GM21423 (cell line): ENCODE data around the gene TMEM232.

Experiments
- ATAC-seq: cut with Tn5 transposase; IDR thresholded peaks from one replicate; pipeline ENCODE4 v1.9.1; 2021; ENCODE audit warnings: mild to moderate bottlenecking, moderate library complexity; ENCODE audit not compliant: unreplicated experiment

Gene TMEM232

DNA sequence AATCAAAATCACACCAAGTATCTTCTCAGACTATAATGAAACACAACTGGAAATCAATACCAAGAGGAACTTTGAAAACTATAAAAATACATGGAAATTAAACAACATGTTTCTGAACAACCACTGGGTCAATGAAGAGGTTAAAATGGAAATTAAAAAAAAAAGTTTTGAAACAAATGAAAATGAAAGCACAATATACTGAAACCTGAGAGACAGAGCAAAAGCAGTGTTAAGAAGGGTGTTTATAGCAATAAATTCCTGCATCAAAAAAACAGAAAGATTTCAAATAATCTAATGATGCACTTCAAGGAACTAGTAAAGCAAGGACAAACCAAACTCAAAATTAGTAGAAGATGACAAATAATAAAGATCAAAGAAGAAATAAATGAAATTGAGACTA lies 92.0 kb downstream of the TMEM232 start:
- no peak for ATAC-seq

DNA sequence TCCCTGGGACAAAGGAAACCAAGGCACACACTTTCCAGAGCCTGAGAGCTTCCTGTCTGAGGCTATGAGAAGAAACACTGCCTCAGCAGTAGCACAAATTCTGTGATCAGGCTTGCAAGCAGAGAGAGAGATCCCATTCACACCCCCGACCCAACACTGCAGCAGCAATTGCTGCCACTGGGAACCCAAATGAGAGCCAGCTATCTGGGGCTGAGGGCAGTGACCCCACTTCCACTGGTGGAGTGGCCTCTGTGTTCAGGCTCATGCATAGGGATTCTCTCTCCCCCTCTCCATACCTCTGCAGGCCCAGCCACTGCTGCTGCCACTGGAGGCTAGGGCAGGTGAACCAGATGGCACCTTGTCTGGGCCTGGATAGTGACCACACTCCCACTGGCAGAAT lies 95.2 kb downstream of the TMEM232 start:
- no peak for ATAC-seq

- ATAC-seq, result no peak
These were observed 96.1 kb downstream of the TMEM232 start for GRCh38 chr5:110630350-110630749.

DNA sequence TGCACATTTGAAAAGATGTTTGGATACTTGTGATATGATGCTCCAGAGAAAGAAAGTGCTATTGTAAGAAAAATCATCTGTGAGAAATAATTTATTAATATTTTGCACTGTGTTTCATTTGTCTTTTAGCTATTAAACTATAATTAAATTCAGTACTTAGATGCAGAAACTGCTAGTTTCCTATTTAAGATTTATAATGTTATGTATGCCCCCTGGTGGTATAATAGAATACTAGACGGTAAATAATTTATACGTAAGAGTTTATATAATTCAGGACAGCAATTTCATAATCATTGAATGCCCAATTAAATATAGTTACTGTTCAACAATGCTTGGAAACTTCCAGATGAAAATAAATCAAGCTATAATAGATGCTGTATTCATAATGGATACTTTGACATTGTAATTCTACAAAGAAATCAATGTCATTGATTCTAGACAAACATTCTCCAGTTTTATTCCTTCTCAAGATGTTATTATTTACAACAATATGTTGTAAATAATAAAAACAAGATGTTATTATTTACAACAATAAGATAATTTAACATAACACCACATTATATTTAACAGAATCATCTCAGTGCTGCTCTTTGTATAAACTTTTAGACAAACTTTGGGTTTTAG lies 101.0 kb downstream of the TMEM232 start:
- no peak for ATAC-seq

- no peak for ATAC-seq
These were observed 102.6 kb downstream of the TMEM232 start for GRCh38 chr5:110623874-110624273.

- no peak for ATAC-seq
These were observed 107.5 kb downstream of the TMEM232 start for GRCh38 chr5:110618941-110619340.

DNA sequence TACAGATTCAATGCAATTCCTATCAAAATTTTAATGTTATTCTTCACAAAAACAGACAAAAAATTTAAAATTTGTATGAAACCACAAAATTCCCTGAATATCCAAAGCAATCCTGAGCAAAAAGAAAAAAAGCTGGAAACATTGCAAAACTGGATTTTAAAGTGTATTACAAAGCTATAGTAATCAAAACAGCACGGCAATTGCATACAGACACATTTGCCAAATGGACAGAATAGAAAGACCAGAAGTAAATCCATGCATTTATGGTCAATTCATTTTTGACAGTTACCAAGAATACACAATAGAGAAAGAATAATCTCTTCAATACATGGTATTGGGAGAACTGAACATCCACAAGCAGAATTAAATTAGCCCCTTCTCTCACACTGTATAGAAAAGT lies 110.5 kb downstream of the TMEM232 start:
- ATAC-seq, result no peak

- ATAC-seq, result no peak
These were observed 113.7 kb downstream of the TMEM232 start for GRCh38 chr5:110612794-110613247.

GRCh38 chr5:110611817-110612216 lies 114.7 kb downstream of the TMEM232 start:
- no peak for ATAC-seq

DNA sequence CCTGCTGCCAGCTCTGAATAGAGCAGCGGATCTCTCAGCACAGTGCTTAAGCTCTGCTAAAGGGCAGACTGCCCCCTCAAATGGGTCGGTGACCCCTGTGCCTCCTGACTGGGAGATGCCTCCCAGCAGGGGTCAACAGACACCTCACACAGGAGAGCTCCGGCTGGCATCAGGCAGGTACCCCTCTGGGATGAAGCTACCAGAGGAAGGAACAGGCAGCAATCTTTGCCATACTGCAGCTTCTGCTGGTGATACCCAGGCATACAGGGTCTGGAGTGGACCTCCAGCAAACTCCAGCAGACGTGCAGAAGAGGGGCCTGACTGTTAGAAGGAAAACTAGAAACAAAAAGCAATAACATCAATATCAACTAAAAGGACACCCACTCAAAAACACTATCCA lies 131.6 kb downstream of the TMEM232 start:
- ATAC-seq, result no peak

- peak; percentile 77 for ATAC-seq
These were observed 136.3 kb downstream of the TMEM232 start for GRCh38 chr5:110590187-110590586.

GRCh38 chr5:110588286-110588980 lies 138.0 kb downstream of the TMEM232 start:
- no peak for ATAC-seq

DNA sequence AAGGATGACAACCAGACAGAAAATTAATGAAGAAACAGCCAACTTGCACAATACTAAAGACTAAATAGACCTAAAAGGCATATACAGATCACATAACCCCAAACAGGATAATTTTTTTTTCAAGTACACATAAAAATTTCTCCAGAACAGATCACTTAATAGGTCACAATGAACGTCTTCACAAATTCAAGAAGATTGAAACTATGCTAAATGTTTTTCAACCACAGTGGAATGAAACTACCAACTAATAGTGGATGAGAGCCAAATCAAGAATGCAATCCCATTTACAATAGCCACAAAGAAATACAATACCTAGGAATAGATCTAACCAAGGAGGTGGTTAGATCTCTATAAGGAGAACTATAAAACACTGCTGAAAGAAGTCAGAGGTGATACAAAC lies 145.8 kb downstream of the TMEM232 start:
- no peak for ATAC-seq

- ATAC-seq, result no peak
These were observed 153.7 kb downstream of the TMEM232 start for GRCh38 chr5:110572729-110573128.

- no peak for ATAC-seq
These were observed 164.3 kb downstream of the TMEM232 start for GRCh38 chr5:110562191-110562590.

DNA sequence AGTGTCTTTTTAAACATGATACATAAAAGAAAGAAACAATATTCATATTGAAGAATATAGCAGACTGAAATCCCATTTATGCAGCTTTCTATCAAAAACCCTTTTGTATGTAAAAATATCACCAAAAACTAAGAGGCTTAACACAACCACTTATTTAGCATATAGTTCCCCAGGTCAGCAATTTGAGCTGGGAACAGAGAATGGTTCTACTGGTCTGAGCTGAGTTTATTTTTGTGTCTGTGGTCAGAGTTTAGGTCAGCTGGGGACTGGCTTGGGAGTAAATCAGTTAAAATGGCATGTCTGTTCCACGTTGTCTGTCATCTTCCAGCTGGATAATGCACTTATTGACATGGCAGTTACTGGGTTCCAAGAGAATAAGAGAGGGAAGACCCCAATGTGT lies 165.0 kb downstream of the TMEM232 start:
- no peak for ATAC-seq

GRCh38 chr5:110549301-110549700 lies 177.2 kb downstream of the TMEM232 start:
- no peak for ATAC-seq

DNA sequence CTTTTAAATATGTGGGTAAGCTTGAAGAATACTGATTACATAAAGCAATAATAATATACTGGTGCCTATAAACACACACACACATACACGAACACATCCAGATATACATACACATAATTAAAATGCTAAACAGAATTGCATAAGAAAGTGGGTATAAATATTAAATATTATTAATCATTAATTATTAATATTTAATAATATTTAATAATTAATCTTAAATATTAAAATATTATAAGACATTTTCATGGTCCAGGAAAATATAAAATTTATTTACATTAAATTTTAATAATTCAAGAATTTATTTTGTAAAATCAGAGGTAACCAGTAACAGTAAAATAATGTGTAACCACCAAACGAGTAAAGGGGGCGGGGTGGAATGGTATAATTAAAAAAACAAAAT lies 178.3 kb downstream of the TMEM232 start:
- ATAC-seq, result no peak

DNA sequence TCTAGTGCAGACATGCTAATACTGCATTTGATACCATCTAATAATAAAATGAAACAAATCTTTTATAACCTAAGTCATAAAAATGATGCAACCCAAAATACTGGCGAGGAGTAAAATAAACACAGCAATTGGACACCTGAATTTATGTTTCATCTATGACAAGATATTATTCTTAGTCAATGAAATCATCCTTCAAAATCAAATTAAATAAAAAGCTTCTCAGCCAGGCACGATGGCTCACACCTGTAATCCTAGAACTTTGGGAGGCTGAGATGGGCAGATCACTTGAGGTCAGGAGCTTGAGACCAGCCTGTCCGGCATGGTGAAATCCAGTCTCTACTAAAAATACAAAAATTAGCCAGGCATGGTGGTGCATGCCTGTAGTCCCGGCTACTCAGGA lies 179.0 kb downstream of the TMEM232 start:
- no peak for ATAC-seq

DNA sequence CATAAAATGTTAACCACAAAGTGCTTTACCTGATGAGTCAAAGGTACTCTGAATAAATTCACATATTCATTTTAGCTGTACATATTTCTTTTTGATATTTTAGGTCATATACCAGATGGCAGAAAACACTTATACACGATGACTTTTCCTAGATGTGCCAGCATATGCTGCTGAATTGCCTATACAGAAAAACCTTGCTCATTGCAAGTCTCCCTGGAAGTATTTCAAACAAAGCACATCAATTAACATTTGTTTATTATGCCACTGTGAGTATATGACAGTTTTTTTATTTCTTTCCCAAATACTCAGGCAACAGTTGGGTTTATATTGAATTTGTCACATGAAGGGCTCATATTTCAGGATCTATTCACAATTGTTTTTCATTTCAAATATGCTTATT lies 180.8 kb downstream of the TMEM232 start:
- no peak for ATAC-seq

DNA sequence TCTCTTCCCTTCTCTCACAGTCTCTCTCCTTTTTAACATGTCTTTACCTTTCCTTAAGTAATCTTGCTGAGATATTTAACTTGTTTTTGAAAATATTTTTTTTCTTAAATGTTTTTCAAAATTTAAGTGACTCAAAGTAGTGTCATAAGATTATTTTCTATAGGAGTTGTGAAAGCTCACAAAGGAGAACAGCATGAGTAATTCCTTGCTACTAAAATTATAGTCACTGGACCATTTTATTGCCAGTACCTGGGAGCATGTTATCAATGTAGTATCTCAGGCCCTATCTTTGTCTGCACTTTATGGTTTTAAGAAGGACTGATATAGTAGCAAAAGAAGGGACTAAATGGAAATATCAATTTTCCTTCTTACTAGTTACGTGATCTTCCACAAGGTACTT lies 181.9 kb downstream of the TMEM232 start:
- ATAC-seq, result no peak

DNA sequence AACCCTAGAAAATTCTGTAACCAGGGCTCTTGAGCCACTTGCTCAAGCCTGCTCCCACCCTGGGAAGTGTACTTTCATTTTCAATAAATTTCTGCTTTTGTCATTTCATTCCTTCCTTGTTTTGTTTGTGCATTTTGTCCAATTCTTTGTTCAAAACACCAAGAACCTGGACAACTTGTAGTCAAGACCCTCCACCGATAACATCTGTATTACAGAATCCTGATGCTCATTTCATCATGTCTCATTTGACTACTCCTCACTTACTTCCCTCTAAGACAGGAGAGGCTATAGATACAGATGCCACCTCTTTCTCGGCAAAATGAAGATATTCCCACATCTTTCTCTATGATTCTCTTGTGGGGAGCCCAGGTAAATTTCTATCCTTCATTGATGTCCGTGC lies 183.5 kb downstream of the TMEM232 start:
- no peak for ATAC-seq
